Measurements from ENCODE around the gene HTRA3.

GRCh38 chr4:8343967-8344331 is 74.4 kb downstream of the HTRA3 start:
- no peak for TF ChIP-seq CTCF (IDR thresholded peaks at IDR 0.05)
- no peak for TF ChIP-seq POLR2A (IDR thresholded peaks at IDR 0.05)

Data from esophagus squamous epithelium (tissue), 4 donors.